Measurements from ENCODE around the gene HDAC2. TPM values are rescaled to one million over a fixed set of nuclear protein-coding genes. Genes with fewer than 3 reads are reported as not detected.
A peak's percentile ranks its signal among the peaks of the same experiment; 100 is the strongest.
"Not testable (repeated sequence)": the region's sequence is repeated elsewhere in the genome, so short reads cannot be mapped to it uniquely, and the experiment has no call there.

HDAC2 gene
- total RNA-seq, 2 experiments from 2014 or later: 29.9 to 40.8 TPM

DNA sequence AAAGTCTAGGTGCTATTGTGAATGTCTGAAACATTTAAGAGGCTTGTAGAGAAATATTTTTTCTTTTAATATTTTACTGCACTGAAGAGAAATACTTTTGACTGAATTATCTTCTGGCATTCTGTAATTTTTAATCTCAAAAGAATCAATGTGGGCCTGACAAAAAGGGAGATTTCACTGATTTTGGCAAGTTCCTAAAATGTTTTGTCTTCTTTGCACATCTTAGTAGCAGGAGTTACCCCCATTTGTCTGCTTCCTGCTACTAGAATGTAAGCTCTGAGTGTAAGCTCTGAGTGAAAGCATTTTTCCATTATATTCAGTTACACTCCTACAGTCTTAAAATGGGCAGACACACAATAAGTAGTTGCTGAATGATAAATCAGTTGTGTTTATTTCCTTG, 31.1 kb downstream of the HDAC2 start:
- ChIA-PET CTCF (no interaction called here), POLR2A (no interaction called here)
- Histone ChIP-seq H3K27ac (ENCODE audit: low read depth in 1 of 2, low read length in 2 of 2) (no peak overlapping the region), H3K9me3 (ENCODE audit: control insufficient read depth in 1 of 2, insufficient read depth in 1 of 2, low read length in 2 of 2) (no peaks in the 10 kb centered on the region), H3K27me3 (ENCODE audit: control insufficient read depth in 1 of 2, insufficient read depth in 2 of 2, low read length in 2 of 2) (no peaks in the 10 kb centered on the region), H3K4me1 (ENCODE audit: insufficient read depth, low read length) (no peaks in the 10 kb centered on the region), H3K36me3 (ENCODE audit: insufficient read depth, low read length) (peaks cover 49% of the 10 kb centered on the region), H3K4me3 (ENCODE audit: low read length) (no peak overlapping the region)
- peaks cover 63% of the 10 kb centered on the region for H3K36me3 Mint-ChIP-seq (ENCODE audit: low read depth)
- intact Hi-C loops (cut with DNase I, micrococcal nuclease): no loop called here
- ATAC-seq (ENCODE audit: poor library complexity): no peak
- H3K4me1 Mint-ChIP-seq (ENCODE audit: low read depth): no peaks in the 10 kb centered on the region
- no peaks in the 10 kb centered on the region for H3K9me3 Mint-ChIP-seq
- H3K27ac Mint-ChIP-seq: no peak overlapping the region
- no peaks in the 10 kb centered on the region for H3K27me3 Mint-ChIP-seq
- DNase-seq: no peak
- no peak overlapping the region for H3K4me3 Mint-ChIP-seq
- TF ChIP-seq CTCF (IDR thresholded peaks at IDR 0.05): no peak

GRCh38 chr6:113936093-113936934, 34.6 kb downstream of the HDAC2 start:
- peak; percentile 95 for TF ChIP-seq CTCF (IDR thresholded peaks at IDR 0.05)
- no peaks in the 10 kb centered on the region for H3K9me3 Mint-ChIP-seq
- DNase-seq (peak in 3 of 14 experiments; percentile 39 to 63 (median 59)), ATAC-seq (ENCODE audit: poor library complexity) (peak; percentile 71)
- Histone ChIP-seq H3K27me3 (ENCODE audit: control insufficient read depth in 1 of 2, insufficient read depth in 2 of 2, low read length in 2 of 2) (no peaks in the 10 kb centered on the region), H3K9me3 (ENCODE audit: control insufficient read depth in 1 of 2, insufficient read depth in 1 of 2, low read length in 2 of 2) (peaks cover 0 to 8% of the 10 kb centered on the region in 2 experiments), H3K36me3 (ENCODE audit: insufficient read depth, low read length) (peaks cover 24% of the 10 kb centered on the region), H3K27ac (ENCODE audit: low read depth in 1 of 2, low read length in 2 of 2) (no peak overlapping the region), H3K4me1 (ENCODE audit: insufficient read depth, low read length) (no peaks in the 10 kb centered on the region), H3K4me3 (ENCODE audit: low read length) (no peak overlapping the region)
- intact Hi-C loops (cut with DNase I, micrococcal nuclease): loop anchor here in 1 of 2 experiments (1.0 kb wide), 1 partner anchor 1756 kb away; no protein-coding TSS in a partner anchor
- H3K27me3 Mint-ChIP-seq: no peaks in the 10 kb centered on the region
- peaks cover 31% of the 10 kb centered on the region for H3K36me3 Mint-ChIP-seq (ENCODE audit: low read depth)
- H3K4me3 Mint-ChIP-seq: no peak overlapping the region
- no peak overlapping the region for H3K27ac Mint-ChIP-seq
- no peaks in the 10 kb centered on the region for H3K4me1 Mint-ChIP-seq (ENCODE audit: low read depth)
- POLR2A ChIA-PET: interaction anchor here (1.3 kb wide), 2 partner anchors 11 to 34 kb away, joined by 3 to 4 read pairs; no protein-coding TSS in a partner anchor
- CTCF ChIA-PET: interaction anchor here (0.6 to 0.8 kb wide), 2 partner anchors 16 to 24 kb away, joined by 3 read pairs; no protein-coding TSS in a partner anchor

GRCh38 chr6:113934101-113934500, 36.8 kb downstream of the HDAC2 start:
- no peak overlapping the region for H3K27ac Mint-ChIP-seq

GRCh38 chr6:113931907-113932306, 39.0 kb downstream of the HDAC2 start:
- H3K4me1 ChIP-seq (ENCODE audit: insufficient read depth, low read length); CTCF ChIA-PET; H3K4me1 Mint-ChIP-seq (ENCODE audit: low read depth); H3K27me3 ChIP-seq (ENCODE audit: control insufficient read depth in 1 of 2, insufficient read depth in 2 of 2, low read length in 2 of 2); H3K36me3 ChIP-seq (ENCODE audit: insufficient read depth, low read length); H3K9me3 Mint-ChIP-seq; H3K27ac Mint-ChIP-seq; H3K4me3 ChIP-seq (ENCODE audit: low read length); ATAC-seq (ENCODE audit: poor library complexity); H3K27me3 Mint-ChIP-seq; H3K4me3 Mint-ChIP-seq; DNase-seq; POLR2A ChIA-PET; intact Hi-C loops (cut with DNase I, micrococcal nuclease); H3K27ac ChIP-seq (ENCODE audit: low read depth in 1 of 2, low read length in 2 of 2); H3K36me3 Mint-ChIP-seq (ENCODE audit: low read depth): not testable (repeated sequence)
- peaks cover 8 to 24% of the 10 kb centered on the region in 2 experiments for H3K9me3 ChIP-seq (ENCODE audit: control insufficient read depth in 1 of 2, insufficient read depth in 1 of 2, low read length in 2 of 2)

More at GRCh38 chr6:113934101-113934500, 36.8 kb downstream of the HDAC2 start:
- peaks cover 6% of the 10 kb centered on the region for H3K9me3 Mint-ChIP-seq
- no peak for DNase-seq
- CTCF ChIA-PET: no interaction called here
- H3K4me1 Mint-ChIP-seq (ENCODE audit: low read depth): no peaks in the 10 kb centered on the region
- no peak overlapping the region for H3K4me3 Mint-ChIP-seq
- Histone ChIP-seq H3K27ac (ENCODE audit: low read depth in 1 of 2, low read length in 2 of 2) (no peak overlapping the region), H3K4me1 (ENCODE audit: insufficient read depth, low read length) (no peaks in the 10 kb centered on the region), H3K27me3 (ENCODE audit: control insufficient read depth in 1 of 2, insufficient read depth in 2 of 2, low read length in 2 of 2) (no peaks in the 10 kb centered on the region), H3K9me3 (ENCODE audit: control insufficient read depth in 1 of 2, insufficient read depth in 1 of 2, low read length in 2 of 2) (peaks cover 8 to 18% of the 10 kb centered on the region in 2 experiments), H3K4me3 (ENCODE audit: low read length) (no peak overlapping the region), H3K36me3 (ENCODE audit: insufficient read depth, low read length) (peaks cover 7% of the 10 kb centered on the region)
- peaks cover 10% of the 10 kb centered on the region for H3K36me3 Mint-ChIP-seq (ENCODE audit: low read depth)
- ATAC-seq (ENCODE audit: poor library complexity): no peak
- intact Hi-C loops (cut with DNase I, micrococcal nuclease): no loop called here
- no peak for TF ChIP-seq CTCF (IDR thresholded peaks at IDR 0.05)
- no peaks in the 10 kb centered on the region for H3K27me3 Mint-ChIP-seq
- POLR2A ChIA-PET: interaction anchor here (0.7 to 1.8 kb wide), 2 partner anchors 37 to 1671 kb away, joined by 3 to 5 read pairs; partner anchors contain the start of gene HDAC2

Data from CD4-positive, alpha-beta T cell (primary cell).